ENCODE results near the gene RBSN.
"Not testable (repeated sequence)": the region's sequence is repeated elsewhere in the genome, so short reads cannot be mapped to it uniquely, and the experiment has no call there.

Gene RBSN

DNA sequence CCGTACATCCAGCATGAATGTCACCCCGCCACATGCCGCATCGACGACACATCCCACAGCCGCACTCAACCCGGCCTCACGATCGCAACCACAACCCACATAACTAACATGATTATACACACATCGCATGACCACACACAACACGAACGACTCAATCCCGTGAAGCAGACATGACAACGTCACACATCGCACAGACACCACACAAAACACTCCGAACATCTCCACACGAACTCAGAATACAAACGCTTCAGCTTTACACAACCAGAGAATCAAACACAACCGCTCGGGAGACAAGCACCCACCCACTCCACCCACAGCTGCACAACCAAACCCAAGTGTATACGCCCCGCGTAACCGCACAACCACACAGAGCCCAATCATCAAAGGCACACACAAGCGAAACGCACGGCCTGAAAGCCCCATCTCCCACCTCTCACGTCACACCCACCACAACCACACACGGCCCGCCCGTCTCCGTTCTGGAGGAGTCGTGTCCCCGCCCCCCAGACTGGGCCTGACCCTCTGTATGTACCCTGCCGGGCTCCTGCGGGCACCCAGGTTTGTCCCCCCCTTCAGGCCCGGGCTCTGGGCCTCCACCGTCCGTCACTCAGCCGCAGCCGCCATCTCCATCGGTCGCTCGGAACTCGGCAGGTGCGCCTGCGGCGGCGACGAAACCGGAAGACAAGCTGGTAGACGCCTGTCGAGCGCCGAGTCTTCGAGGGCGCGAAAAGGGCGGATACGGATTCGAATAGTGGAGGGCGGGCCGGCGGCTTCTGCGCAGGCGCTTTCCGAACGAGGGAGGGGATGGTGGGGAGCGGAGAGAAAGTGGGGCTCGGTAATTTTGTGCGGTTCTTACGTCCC lies at the start of gene RBSN:
Gene RBSN (minus strand): TSS at position 646 of the 861 bp plus-strand sequence. CDS start 3,028 bp downstream, outside the sequence.
- DNase-seq, result peak; percentile 94

DNA sequence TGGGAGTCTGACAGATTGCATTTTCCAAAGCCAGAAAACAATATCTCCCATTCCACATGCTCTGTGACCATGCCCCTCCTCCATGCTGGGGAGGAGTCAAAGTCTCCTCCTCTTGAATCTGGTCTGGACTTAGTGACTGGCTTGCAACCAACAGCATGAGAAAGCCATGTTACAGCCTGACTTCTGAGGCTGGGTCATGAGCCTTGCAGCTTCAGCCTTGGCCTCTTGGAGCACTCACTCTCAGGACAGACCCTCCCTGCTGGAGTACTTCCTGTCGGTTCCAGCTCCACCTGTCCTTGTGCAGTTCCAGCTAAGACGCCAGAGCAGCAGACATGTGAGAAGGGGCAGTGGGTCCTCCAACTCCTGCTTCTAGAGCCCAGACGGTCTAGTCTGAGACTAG lies 49.7 kb upstream of the RBSN start:
- no peak for DNase-seq

DNA sequence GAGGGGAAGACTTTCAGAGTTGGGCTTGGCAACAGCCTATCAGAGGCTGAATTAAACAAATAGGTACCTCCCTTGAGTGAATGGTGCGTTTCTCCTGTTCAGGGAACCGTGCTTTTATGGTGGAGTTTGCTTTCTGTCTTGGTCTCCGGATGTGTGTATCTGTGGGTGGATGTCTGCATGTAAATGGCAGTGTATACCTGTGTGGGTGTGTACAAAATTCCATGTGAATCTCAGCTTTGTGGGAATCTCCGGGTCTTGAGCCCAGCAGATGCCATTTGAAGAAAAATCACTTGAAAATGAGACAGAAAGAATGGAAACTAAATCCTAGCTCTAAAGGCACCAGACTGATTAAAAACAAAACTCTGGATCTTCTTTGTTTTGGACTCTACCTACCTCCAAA lies 37.9 kb upstream of the RBSN start:
- DNase-seq, result not testable (repeated sequence)

DNA sequence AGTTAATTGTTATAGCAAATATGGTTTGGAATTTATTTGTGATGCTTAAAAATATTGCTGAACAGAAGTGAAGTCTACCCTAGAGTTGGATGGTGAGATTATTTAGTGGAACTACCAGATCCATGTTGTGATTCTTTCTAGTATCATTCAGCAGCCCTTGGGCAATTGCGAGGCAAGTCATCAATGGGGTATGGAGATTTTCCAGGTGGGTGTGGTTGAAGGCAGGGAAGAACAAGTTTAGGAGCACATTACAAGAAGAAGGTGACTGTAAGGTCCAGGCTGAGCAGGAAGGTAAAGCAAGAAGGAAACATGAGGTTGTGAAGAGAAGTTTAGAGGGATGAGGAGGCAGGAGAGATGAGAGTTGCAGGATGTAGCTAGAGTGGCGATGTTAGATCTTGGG lies 36.0 kb upstream of the RBSN start:
- not testable (repeated sequence) for DNase-seq

DNA sequence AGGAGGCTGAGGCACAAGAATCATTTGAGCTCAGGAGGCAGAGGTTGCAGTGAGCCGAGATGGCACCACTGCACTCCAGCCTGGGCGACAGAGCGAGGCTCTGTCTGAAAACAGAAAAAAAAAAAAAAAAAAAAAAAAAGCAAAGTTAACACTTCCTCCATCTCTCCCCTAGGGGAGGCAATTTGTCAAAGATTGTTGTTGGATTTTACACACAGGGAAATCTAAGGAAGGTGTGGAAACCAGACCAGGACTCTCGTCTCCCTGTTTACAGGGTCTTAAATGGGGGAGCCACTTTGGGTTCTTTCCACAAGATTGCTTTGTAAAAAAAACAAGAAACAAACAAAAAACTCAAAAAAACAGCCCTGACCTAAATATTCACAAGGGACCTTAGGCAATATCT lies 29.5 kb upstream of the RBSN start:
- not testable (repeated sequence) for DNase-seq

DNA sequence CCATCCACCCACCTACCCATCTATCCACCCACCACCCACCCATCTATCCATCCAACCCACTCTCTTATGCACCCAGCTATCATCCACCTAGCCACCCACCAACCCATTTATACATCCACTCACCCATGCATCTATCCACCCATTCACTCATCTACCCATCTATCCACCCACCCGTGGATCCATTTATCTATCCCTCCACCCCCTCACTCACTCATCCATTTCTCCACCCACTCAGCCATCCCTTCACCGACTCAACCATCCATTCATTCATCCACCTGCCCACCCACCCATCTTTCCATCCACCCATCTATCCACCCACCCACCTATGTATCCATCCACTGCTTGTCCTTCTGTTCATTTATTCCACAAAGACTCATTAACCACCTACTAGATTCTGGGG lies 28.0 kb upstream of the RBSN start:
- DNase-seq, result not testable (repeated sequence)

DNA sequence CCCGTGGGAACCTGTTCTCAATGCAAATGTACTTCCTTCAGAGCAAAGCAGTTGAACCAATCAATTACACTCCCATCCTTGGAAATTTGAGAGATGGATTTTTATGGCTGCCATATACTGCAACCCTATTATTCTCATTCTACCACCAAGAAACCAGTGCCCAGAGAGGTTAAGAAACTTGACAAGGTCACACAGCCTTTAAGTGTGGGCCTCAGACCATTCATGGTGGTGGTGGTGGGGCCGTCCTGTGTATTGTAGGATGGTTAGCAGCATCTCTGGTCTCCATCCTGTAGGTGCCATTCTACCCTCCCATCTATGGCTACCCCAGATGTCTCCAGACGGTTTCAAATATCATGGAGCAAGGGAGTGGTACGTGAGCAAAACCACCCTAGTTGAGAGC lies 23.4 kb upstream of the RBSN start:
- DNase-seq, result no peak

DNA sequence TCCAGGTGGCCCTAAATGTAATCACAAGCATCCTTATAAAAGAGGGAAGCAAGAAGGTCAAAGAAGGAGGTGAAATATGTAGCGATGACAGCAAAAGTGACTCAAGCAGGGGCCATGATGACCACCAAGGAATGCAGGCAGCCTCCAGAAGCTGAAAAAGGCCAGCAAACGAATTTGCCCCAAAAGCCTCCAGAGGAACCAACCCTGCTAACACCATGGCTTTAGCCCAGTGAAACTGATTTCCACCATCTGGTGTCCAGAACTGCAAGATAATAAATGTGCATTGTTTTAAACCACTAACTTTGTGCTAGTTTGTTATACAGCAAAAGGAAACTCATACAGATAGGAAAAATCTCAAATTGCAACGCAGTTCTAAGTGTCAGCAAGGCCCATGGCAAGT lies 23.0 kb upstream of the RBSN start:
- peak; percentile 29 for DNase-seq

DNA sequence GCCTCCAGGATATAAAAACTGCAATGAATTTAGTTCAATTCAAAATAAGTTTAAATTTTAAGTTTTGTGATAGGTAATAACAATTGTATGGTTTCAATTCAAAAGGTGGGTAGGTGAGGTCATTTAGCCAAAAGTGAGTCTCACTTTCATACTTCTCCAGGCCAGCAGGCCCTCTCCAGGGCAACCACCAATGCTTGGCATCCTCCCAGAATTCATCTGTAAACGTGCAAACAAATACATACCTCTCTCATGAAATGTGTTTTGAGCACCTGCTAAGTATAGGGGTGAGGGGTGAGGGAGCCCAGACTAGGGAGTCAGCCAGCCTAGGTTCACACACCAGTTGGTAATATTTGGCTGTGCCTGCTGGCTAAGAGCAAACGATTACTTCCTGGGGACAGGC lies 22.0 kb upstream of the RBSN start:
- no peak for DNase-seq

DNA sequence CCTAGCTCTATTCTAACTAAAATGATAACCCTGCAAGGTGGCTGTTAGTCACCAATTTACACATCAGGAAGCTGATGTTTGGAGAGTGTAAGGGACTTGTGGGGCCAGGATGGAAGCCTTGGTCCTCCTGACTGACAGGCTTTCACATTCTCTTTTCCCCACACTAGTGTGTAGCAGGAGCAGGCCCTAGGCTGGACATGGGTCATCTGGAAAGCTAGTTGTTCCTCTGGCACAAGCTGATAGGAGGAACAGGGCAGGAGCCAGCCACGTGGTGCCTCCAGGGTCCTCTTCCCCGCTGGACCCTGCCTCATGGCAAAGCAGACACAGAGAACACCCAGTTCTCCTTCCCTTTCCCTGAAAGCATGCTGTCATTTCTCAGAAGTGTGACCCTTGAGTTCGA lies 18.1 kb upstream of the RBSN start:
- no peak for DNase-seq

DNA sequence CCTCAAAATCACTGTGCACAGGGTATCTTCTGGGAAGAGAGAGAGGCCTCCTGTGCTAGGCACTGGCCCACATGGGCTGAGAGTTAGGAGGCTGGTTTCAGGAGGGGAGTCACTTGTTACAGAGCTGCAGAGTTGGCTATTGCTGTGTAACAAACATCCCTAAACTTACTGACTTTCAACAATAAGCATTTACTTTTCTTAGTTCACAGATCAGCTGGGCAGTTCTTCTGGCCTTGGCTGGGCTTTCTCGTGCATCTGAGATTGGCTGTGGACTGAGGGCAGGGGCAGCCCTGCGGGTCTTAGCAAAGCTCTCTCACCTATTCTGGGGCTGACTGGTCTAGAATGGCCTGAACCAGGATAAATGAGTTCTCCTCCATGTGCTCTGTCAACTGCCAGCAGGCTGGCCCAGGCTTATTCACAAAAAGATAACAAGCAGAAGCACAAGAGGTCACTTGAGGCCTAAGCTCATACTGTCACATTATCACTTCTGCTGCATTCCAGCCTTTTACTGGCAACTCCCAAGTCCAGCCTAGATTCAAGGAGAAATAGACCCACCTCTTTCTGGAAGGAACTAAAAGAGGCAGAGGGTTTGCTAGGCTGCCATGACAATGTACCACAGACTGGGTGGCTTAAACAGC lies 17.2 kb upstream of the RBSN start:
- DNase-seq, result no peak

DNA sequence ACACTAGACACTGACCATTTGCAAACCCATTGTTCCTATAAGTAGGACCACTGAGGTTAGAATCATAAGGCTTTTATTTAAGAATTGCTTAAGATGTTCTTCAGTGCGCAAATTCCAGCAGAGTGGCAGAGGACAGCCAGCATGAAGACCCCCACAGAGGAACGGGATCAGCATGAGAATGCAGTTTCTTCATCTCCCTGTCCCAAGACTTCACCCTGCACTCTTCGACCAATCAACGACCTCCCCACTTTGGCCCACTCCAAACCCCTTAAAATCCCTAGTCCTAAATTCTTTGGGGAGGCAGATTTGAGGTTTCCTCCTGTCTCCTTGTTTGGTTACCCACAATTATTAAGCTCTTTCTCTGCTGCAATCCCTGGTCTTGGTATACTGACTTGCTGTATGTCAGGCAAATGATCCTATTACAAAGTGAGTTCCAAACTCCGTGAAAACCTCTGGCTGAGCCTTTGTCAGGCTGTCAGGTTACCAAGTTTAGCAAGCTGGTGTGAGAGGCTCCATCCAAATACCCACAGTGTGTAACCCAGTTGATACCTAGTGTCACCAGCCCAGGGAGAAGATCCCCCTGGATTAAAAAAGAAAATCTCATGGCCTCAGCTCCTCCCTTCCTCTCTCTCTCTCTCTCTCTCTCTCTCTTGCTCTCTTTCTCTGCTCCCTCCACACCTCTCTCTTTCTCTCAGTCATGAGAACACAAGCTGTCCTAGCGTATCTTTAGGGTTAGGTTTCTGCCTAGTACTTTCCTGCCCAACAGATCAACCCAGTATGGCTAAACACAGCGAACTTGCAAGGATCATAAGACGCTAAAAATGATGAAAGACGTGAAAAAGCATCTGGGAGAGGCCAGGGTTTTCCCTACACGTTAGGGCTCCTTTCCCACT lies 15.8 kb upstream of the RBSN start:
- DNase-seq, result no peak

DNA sequence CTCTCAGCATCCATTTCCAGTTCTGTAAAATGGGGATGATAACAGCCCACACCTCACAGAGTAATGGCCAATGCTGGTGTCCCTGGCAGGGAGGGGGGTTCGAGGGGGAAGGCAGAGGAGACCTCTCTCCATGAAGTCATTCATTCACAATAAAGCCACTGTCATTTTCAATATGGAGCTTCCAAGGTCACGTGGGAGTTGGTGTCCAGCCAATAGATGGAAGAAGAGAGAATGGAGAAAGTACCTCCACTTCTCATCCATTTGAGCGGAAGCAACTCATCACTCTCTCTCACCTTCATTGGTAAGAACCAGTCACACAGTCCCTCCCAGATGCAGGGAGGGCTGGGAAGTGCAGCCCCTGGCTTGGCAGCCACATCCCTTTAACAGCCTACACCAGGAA lies 14.9 kb upstream of the RBSN start:
- DNase-seq, result no peak

DNA sequence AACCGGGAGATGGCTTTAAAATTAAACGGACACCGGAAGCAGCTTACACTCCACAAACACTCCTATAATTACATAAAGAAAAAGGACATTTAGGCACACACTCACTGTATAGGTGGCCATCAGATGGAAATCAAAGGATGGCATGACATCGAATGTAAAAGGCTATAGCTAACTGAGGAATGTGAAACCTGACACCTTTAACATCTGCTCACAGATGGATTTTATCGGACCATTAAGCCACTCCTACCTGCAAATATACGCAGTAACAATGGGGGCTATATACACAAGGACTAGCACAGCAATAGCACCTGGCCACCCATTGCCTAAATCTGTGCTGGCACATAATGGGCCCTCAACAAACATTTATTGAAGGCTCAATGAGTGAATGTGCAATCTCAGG lies 14.5 kb upstream of the RBSN start:
- peak; percentile 14 for DNase-seq

DNA sequence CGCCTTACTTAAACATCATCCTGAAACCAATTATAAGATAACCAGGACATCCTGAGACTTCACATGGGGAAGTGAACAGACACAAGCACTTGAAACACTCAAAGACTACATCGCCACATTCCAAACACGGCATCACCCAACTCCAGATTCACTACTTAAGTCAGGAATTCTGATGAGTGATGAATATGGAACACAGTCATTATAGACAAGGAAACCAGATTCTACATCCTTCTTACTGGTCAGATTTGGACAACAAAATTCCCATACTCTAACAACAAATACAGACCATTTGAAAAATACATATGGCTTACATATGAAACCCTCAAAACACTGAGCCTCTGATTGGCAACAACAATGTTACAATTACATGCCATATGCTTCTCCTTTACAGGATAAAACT lies 13.1 kb upstream of the RBSN start:
- no peak for DNase-seq

DNA sequence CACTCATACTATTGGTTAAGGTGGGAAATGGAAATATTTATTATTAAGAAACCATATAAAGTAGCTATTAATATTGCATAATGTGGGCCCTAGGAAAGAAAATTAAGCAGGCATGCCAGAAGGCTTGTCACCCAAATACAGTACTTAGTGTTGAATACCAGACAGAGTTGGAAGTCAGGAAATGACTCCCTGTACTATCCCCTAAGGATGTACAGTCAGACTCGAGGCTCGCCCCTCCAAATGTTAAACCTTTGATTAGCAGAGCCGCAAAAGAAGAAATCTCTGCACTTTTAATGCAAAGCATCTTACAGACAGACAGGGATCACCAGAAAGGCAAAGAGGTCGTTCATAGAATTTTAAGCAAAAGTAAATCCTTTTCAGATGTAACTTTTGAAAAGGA lies 11.3 kb upstream of the RBSN start:
- peak; percentile 47 for DNase-seq

DNA sequence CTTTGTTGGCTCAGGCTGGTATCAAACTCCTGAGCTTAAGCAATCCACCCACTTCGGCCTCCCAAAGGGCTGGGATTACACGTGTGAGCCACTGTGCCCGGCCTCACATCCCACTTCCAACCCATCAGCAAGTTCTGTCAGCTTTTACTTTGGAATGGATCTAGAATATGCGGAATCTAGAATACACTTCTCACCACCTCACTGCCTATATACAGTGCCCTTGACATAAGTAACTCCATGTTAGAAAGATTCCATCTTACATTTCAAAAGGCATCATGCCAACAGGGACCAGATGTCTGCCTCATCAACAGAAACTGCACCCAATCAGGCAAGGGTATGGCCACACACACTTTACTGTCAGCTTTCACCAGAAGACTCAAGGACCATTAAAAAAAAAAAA lies 9.9 kb upstream of the RBSN start:
- DNase-seq, result no peak

DNA sequence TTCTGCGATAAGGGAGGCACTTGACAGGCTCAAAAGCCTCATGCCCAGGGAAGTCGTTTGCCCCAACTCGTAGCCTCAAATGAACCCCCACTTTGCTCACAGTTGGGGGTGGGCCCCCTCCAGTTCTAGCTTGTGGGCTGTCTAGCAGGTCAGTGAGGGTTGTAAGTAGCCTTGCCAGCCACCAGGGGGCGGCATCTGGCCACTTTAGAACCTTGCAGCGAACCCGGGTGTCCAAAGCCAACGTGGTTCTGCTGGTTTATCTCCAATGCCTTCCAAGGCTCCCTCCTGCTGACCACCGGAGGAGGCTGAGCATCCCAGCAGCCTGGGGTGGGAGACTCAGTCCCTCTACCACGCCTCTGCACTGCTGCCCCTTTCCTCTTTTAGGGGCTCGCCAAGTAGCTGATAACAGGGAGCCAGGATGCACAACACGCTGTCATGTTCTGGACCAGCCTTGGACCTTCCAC lies 9.2 kb upstream of the RBSN start:
- peak; percentile 64 for DNase-seq

DNA sequence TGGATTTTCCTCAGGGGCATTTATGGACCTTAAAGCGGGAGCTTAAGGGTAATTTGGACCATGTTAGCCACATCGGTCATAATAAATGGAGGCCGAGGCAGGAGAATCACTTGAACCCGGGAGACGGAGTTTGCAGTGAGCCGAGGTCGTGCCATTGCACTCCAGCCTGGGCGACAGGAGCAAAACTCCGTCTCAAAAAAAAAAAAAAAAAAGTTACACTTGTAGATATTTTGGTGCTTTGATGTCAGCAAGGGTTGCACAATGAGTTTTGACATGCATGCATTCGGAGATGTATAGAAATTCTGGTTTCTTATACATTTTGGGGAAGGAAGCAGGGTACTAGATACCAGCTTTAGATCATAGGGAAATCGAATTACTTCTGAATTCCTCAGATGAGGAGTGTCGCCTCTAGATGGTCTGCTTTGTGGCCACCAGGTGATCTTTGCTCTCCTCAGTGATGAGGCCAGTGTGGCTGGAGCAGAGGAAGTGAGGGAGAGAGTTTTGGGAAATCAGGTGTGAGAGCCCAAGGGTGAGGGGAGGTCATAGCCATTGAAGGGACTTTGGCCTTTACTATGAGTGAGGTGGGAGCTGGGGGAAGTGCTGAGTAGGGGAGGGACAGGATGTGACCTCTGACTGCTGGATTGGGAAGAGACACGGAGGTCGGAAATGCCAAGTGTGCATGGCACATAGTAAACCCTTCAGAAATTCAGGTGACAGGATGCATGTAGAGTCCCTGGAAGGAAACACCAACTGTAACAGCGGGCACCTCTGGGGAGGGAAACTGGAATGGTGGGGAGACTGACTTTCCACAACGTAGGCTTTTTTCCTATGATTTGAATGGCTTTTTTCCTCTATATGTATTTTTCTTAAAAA lies 8.4 kb upstream of the RBSN start:
- no peak for DNase-seq

DNA sequence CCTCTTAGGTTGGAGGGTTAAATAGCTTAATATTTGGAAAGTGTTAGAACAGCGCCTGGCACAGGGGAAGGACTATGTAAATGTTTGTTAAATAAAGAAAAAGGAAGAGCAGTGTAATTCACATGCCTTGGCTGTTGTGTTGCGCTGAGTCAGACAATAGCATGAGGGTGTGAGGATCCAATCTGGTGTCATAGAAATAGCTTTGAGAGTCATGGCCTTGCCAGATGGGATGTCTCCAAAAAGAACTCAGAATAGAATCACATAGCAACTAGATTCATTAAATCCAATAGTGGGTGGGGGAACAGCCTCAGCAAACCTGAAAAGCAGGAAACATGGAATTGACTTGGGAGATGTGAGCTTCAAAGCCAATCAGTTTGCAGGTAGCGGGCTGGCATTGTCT lies 3.9 kb upstream of the RBSN start:
- DNase-seq, result no peak

DNA sequence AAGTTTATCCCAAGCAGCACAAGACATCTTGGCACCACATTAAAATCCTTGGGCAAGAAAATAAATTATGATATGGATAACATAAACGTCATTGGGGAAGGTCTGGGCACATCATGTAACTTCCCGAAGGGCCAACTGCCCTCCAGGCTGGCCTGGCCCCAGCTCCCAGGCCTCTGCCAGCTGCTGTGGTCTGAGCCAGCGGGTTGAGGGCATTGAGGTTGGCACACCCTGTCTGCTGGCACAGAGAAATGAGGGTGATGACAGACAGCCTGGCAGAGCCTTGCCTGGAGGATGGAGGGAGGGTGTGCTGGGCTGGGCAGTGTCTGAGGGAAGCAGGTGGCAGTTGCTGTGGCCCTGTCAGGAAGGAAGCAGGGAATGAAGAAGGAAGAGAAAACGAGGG lies 3.3 kb upstream of the RBSN start:
- DNase-seq, result no peak

DNA sequence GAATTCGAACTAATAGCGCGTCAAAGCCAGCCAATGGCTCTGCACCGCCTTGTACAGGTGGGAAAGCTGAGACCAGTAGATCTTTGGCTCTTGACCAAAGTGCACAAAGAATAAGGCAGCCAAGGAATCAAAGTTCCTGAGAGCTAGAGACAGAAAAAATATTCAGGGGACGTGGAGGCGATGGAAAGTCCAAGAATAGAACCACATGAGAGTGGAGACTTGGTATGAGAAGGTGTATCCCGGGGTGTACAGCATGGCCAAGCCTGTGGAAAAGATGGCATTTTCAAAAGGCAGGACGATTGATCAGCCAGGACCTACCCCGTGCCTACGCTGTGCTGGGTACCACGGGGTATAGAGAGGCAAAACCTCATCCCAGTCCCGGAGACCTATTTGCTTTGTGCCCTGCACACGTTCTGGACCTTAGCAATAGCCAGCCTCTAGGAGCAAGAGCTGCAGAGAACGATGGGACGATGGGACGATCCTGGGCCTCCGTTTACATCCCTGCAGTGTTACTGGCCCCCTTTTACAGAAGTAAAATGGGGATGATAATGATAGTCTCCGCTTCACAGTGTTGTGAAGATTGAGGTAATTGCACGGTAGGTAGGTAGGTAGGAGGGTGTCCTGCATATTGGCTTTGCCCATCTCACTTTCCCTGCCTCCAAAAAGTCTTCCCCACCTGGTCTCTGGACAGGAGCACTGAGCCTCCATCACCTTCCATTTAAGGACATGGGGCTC lies 583 bp upstream of the RBSN start:
- no peak for DNase-seq

Measured in fibroblast of upper back skin (primary cell).